Hepatocyte (in vitro differentiated cells): ENCODE results near the gene LPP. TPM values are rescaled to one million over a fixed set of nuclear protein-coding genes. Genes with fewer than 3 reads are reported as not detected.

ENCODE experiments used
- DNase-seq: peaks from one replicate; pipeline ENCODE4 v3.0.0-alpha.2; 2016; ENCODE audit warnings: low spot score
- H2AFZ ChIP-seq: fragments of 200-600 bp; sonication (generic); 2 replicates; pipeline ENCODE4 v1.6.0; 2016; ENCODE audit warnings: antibody characterized with exemption, mild to moderate bottlenecking
- H3K27ac ChIP-seq: fragments of 200-600 bp; sonication (generic); 2 replicates; pipeline ENCODE4 v1.5.1; 2016; ENCODE audit warnings: mild to moderate bottlenecking
- H3K27me3 ChIP-seq: fragments of 200-600 bp; sonication (generic); 2 replicates; pipeline ENCODE4 v1.6.1; 2016
- H3K36me3 ChIP-seq: fragments of 200-600 bp; sonication (generic); replicated peaks from 2 replicates; pipeline ENCODE4 v1.5.1; 2016; ENCODE audit warnings: low read depth; ENCODE audit not compliant: insufficient read depth
- H3K4me1 ChIP-seq: fragments of 200-600 bp; sonication (generic); 2 replicates; pipeline ENCODE4 v1.5.1; 2016; ENCODE audit warnings: mild to moderate bottlenecking, moderate library complexity; ENCODE audit not compliant: insufficient read depth
- H3K4me2 ChIP-seq: fragments of 200-600 bp; sonication (generic); 2 replicates; pipeline ENCODE4 v1.6.0; 2016
- H3K4me3 ChIP-seq: fragments of 200-600 bp; sonication (generic); 2 replicates; pipeline ENCODE4 v1.5.1; 2016; ENCODE audit warnings: mild to moderate bottlenecking
- H3K79me2 ChIP-seq: fragments of 200-600 bp; sonication (generic); 2 replicates; pipeline ENCODE4 v1.6.0; 2017; ENCODE audit warnings: mild to moderate bottlenecking
- H3K9me2 ChIP-seq: fragments of 200-600 bp; sonication (generic); replicated peaks from 2 replicates; pipeline ENCODE4 v1.6.0; 2017; ENCODE audit warnings: mild to moderate bottlenecking; ENCODE audit not compliant: insufficient read depth
- H3K9me3 ChIP-seq: fragments of 200-600 bp; sonication (generic); 2 replicates; pipeline ENCODE4 v1.5.1; 2016; ENCODE audit warnings: low read depth, mild to moderate bottlenecking
- H4K20me1 ChIP-seq: fragments of 200-600 bp; sonication (generic); 2 replicates; pipeline ENCODE4 v1.6.0; 2016; ENCODE audit warnings: mild to moderate bottlenecking; ENCODE audit not compliant: insufficient read depth, poor library complexity, severe bottlenecking
- EZH2 ChIP-seq: fragments of 200-600 bp; sonication (generic); IDR thresholded peaks from 2 replicates; pipeline ENCODE4 v1.6.1; 2016; ENCODE audit warnings: antibody characterized with exemption, mild to moderate bottlenecking, borderline replicate concordance
- EZH2phosphoT487 ChIP-seq: fragments of 200-600 bp; sonication (generic); IDR thresholded peaks from one replicate; pipeline ENCODE4 v1.6.1; 2018; ENCODE audit warnings: antibody characterized with exemption, mild to moderate bottlenecking, low read depth, moderate library complexity; ENCODE audit not compliant: unreplicated experiment, severe bottlenecking
- WGBS: methylation state at CpG from one replicate; pipeline ENCODE4 v1.1.6; 2016; ENCODE audit warnings: low lambda C conversion rate; ENCODE audit errors: missing lambda C conversion rate; 5-methylcytosine and 5-hydroxymethylcytosine counted together
- polyA plus RNA-seq: library from polyadenylated mRNA; unstranded; fragments of >200 nt; fragmentation: Nextera tagmentation; extraction: Ambion mirVana; gene quantifications from 2 replicates; pipeline ENCODE4 v1.2.1, GENCODE V29; 2016
- total RNA-seq: library from RNA; depleted of rRNA; stranded (reverse); fragments of >200 nt; gene quantifications from 2 replicates; pipeline ENCODE4 v1.2.3, GENCODE V29; 2014
- TF ChIP-seq, protein P1 (sequence below): fragments of 200-600 bp; sonication (generic); IDR thresholded peaks from 2 replicates; pipeline ENCODE4 v1.5.1; 2016; ENCODE audit warnings: antibody characterized with exemption, mild to moderate bottlenecking; ENCODE audit not compliant: poor library complexity

LPP gene
- total and polyA plus RNA-seq, 2 experiments from 2014 or later, result 53.2 to 73.8 TPM

DNA sequence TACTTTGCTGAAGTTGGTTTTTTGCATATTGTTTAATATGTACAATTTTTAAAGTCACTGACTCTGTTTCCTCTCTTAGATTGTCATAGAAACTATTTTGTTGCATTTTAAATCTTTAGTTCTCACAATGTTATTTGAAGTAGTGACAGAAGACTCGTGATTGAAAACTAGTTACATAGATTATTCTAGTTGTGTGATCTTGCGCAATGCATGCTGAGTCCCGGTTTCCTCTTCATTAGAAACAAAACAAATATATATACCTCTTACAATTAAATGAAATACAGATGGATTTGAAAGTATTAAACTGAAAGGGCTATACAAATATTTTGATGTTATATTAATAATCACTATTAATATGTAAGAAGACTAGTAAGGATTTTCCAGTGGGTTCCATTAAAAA is 333.0 kb downstream of the LPP start:
- DNase-seq, result no peak

DNA sequence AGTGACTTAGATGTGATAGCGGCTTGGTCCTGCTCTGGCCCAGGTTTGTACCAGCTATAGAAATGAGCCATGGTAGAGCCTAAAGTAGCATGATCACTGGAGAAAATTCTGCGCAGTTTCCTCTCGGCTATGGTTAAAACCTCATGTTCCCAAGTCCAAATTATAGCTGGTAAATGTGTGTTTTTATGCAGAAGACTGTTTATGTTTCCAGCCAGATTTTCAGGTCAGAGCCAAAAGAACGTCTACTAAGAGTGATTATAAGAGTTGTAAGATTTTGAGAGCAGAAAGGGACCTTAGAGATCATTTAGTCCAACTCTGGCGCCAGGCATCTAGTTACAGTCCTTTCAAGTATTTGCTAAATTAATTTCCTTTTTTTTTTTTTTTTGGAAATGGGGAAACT is 333.7 kb downstream of the LPP start:
- H3K9me3 ChIP-seq, result no peaks in the 10 kb centered on the region
- no peaks in the 10 kb centered on the region for H3K4me1 ChIP-seq

More for the DNA sequence above, 333.0 kb downstream of the LPP start:
- Histone ChIP-seq H3K27me3 (no peaks in the 10 kb centered on the region), H3K36me3 (no peaks in the 10 kb centered on the region), H2AFZ (no peak overlapping the region), H3K27ac (no peak overlapping the region), H3K79me2 (no peaks in the 10 kb centered on the region), H3K4me3 (no peak overlapping the region), H3K9me3 (no peaks in the 10 kb centered on the region), H3K4me1 (no peaks in the 10 kb centered on the region), H3K9me2 (no peaks in the 10 kb centered on the region), H4K20me1 (peaks cover 2% of the 10 kb centered on the region), H3K4me2 (no peak overlapping the region)
- no peak for TF ChIP-seq EZH2
- TF ChIP-seq, protein P1, sequence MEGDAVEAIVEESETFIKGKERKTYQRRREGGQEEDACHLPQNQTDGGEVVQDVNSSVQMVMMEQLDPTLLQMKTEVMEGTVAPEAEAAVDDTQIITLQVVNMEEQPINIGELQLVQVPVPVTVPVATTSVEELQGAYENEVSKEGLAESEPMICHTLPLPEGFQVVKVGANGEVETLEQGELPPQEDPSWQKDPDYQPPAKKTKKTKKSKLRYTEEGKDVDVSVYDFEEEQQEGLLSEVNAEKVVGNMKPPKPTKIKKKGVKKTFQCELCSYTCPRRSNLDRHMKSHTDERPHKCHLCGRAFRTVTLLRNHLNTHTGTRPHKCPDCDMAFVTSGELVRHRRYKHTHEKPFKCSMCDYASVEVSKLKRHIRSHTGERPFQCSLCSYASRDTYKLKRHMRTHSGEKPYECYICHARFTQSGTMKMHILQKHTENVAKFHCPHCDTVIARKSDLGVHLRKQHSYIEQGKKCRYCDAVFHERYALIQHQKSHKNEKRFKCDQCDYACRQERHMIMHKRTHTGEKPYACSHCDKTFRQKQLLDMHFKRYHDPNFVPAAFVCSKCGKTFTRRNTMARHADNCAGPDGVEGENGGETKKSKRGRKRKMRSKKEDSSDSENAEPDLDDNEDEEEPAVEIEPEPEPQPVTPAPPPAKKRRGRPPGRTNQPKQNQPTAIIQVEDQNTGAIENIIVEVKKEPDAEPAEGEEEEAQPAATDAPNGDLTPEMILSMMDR, result no peak
- TF ChIP-seq EZH2phosphoT487, result no peak
- WGBS, result 92% methylated on average over 3 of the region's 3 CpGs

DNA sequence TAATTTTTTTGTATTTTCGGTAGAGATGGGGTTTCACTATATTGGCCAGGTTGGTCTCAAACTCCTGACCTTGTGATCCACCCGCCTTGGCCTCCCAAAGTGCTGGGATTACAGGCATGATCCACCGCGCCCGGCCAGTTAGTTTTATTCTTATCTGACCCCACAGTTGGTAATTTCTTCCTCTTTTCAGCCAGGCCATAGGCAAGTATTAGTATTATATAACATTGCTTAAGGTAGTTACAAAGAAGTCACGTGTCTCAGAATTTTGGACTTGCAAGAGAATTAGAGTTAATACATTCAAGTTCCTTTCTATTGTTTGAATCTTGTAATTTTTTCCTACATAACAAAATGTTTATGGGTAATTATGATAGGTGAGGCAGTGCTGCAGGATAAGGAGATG is 334.8 kb downstream of the LPP start:
- Histone ChIP-seq H3K9me2 (no peaks in the 10 kb centered on the region), H3K79me2 (no peaks in the 10 kb centered on the region), H3K27me3 (no peaks in the 10 kb centered on the region), H3K4me2 (no peak overlapping the region), H3K36me3 (no peaks in the 10 kb centered on the region), H3K4me1 (no peaks in the 10 kb centered on the region), H2AFZ (no peak overlapping the region), H3K27ac (no peak overlapping the region), H3K9me3 (no peaks in the 10 kb centered on the region), H4K20me1 (no peaks in the 10 kb centered on the region), H3K4me3 (no peak overlapping the region)
- 97% methylated on average over 5 of the region's 6 CpGs for WGBS
- no peak for DNase-seq
- no peak for TF ChIP-seq EZH2phosphoT487
- TF ChIP-seq, protein P1, result no peak
- TF ChIP-seq EZH2, result no peak

More for the DNA sequence above, 333.7 kb downstream of the LPP start:
- Histone ChIP-seq H3K4me2 (no peak overlapping the region), H3K79me2 (no peaks in the 10 kb centered on the region), H3K9me2 (no peaks in the 10 kb centered on the region), H3K4me3 (no peak overlapping the region), H2AFZ (no peak overlapping the region), H4K20me1 (peaks cover 2% of the 10 kb centered on the region), H3K27ac (no peak overlapping the region), H3K36me3 (no peaks in the 10 kb centered on the region), H3K27me3 (no peaks in the 10 kb centered on the region)
- 94% methylated on average over 5 of the region's 5 CpGs for WGBS
- no peak for DNase-seq
- TF ChIP-seq, protein P1, result no peak
- TF ChIP-seq EZH2phosphoT487, result no peak
- no peak for TF ChIP-seq EZH2
